ENCODE measurements around the gene CALML5.

- TF ChIP-seq CTCF (IDR thresholded peaks at IDR 0.05) (no peak), POLR2A (IDR thresholded peaks at IDR 0.05) (no peak)
These were observed 44.9 kb upstream of the CALML5 start for GRCh38 chr10:5544216-5544805.

All from body of pancreas (tissue), 4 donors.